HCT116 (cell line): Measurements from ENCODE around the gene INPP1. TPM values are rescaled to one million over a fixed set of nuclear protein-coding genes. Genes with fewer than 3 reads are reported as not detected.

Experiments used
- ATAC-seq: fragments of 200-7000 bp; cut with Tn5 transposase; 2 replicates; pipeline ENCODE4 v1.9.1; 2020; ENCODE audit warnings: mild to moderate bottlenecking, moderate library complexity
- BruUV-seq: library from RNA; stranded (reverse); fragments of 400-500 nt; replicated peaks from 2 replicates; lab custom pipeline; 2021; lab: Mats Ljungman, UMichigan
- CTCF ChIA-PET: fragments of 300-600 bp; sonication (Branson Sonifier 250); formaldehyde crosslinking; loops from one replicate; lab custom pipeline; 2021; ENCODE audit warnings: antibody characterized with exemption; lab: Charles Lee
- POLR2A ChIA-PET: fragments of 300-600, 350-600 bp; sonication (Branson Sonifier 250); formaldehyde crosslinking; loops from one replicate; lab custom pipeline; 2021; ENCODE audit warnings: antibody characterized with exemption; lab: Charles Lee
- RAD21 ChIA-PET, 2 experiments: fragments of 300-600 bp; sonication (Branson Sonifier 250); formaldehyde crosslinking; loops; one replicate each; lab custom pipeline; 2023; ENCODE audit warnings: low total read pairs in 2 of 2; ENCODE audit not compliant: uncharacterized antibody in 2 of 2, unreplicated experiment in 2 of 2, low non-redundant PET in 1 of 2; lab: Charles Lee
- DNase-seq: peaks from one replicate; pipeline ENCODE4 v3.0.0-alpha.2; 2010; ENCODE audit warnings: low read depth, low spot score
- H2AFZ ChIP-seq: fragments of 200-600 bp; shearing (Covaris generic), sonication (generic); 2 replicates; pipeline ENCODE4 v1.6.1; 2017; ENCODE audit warnings: low read depth, mixed run types, mixed read lengths, antibody characterized with exemption, low read length; ENCODE audit not compliant: poor library complexity, severe bottlenecking
- H3K27ac ChIP-seq: 2 replicates; pipeline ENCODE4 v1.5.1; 2012; ENCODE audit warnings: low read depth, low read length
- H3K27me3 ChIP-seq: fragments of 200-600 bp; sonication (generic); 2 replicates; pipeline ENCODE4 v1.6.1; 2016; ENCODE audit warnings: mixed run types, low read length, mixed read lengths; ENCODE audit not compliant: insufficient read depth
- H3K36me3 ChIP-seq, 2 experiments: fragments of 200-500 bp in 1 of 2; fragments of 200-600 bp in 1 of 2; sonication (Bioruptor generic) in 1 of 2; sonication (generic) in 1 of 2; 2 replicates each; pipeline versions ENCODE4 v1.5.1 to v1.6.1; 2014 to 2016; ENCODE audit warnings: low read length in 2 of 2, inconsistent platforms in 1 of 2, mixed read lengths in 1 of 2, mixed run types in 1 of 2; ENCODE audit not compliant: insufficient read depth in 2 of 2, control insufficient read depth in 1 of 2
- H3K4me1 ChIP-seq, 2 experiments: fragments of 200-600 bp in 1 of 2; sonication (generic) in 1 of 2; 2 replicates each; pipeline versions ENCODE4 v1.5.1 to v1.6.1; 2012 to 2017; ENCODE audit warnings: low read length in 2 of 2, inconsistent platforms in 1 of 2, mild to moderate bottlenecking in 1 of 2, mixed read lengths in 1 of 2, mixed run types in 1 of 2, moderate library complexity in 1 of 2; ENCODE audit not compliant: insufficient read depth in 2 of 2, control insufficient read depth in 1 of 2
- H3K4me2 ChIP-seq: fragments of 200-600 bp; sonication (generic); 2 replicates; pipeline ENCODE4 v1.6.1; 2017; ENCODE audit warnings: mixed run types, low read length, mixed read lengths
- H3K4me3 ChIP-seq, 2 experiments: fragments of 200-600 bp in 1 of 2; sonication (generic) in 1 of 2; replicated peaks in 1 of 2; 2 replicates each; pipeline ENCODE4 v1.5.1; 2011 to 2016; ENCODE audit warnings: low read length in 2 of 2, control low read depth in 1 of 2, low read depth in 1 of 2, mild to moderate bottlenecking in 1 of 2, mixed read lengths in 1 of 2, mixed run types in 1 of 2
- H3K79me2 ChIP-seq: fragments of 200-600 bp; sonication (generic); 2 replicates; pipeline ENCODE4 v1.6.1; 2017; ENCODE audit warnings: mild to moderate bottlenecking, mixed run types, low read length, moderate library complexity, mixed read lengths; ENCODE audit not compliant: insufficient read depth
- H3K9ac ChIP-seq: fragments of 200-600 bp; sonication (generic); 2 replicates; pipeline ENCODE4 v1.6.1; 2016; ENCODE audit warnings: low read length, mixed read lengths
- H3K9me2 ChIP-seq: fragments of 200-600 bp; sonication (generic), shearing (Covaris generic); 2 replicates; pipeline ENCODE4 v1.6.1; 2017; ENCODE audit warnings: mixed run types, mild to moderate bottlenecking, moderate library complexity; ENCODE audit not compliant: insufficient read depth
- H3K9me3 ChIP-seq, 2 experiments: fragments of 200-500 bp in 1 of 2; fragments of 200-600 bp in 1 of 2; sonication (Bioruptor generic) in 1 of 2; sonication (generic) in 1 of 2; 2 replicates each; pipeline ENCODE4 v1.6.1; 2014 to 2017; ENCODE audit warnings: low read length in 2 of 2, mixed read lengths in 2 of 2, inconsistent platforms in 1 of 2, low read depth in 1 of 2, mild to moderate bottlenecking in 1 of 2, mixed run types in 1 of 2, moderate library complexity in 1 of 2; ENCODE audit not compliant: control insufficient read depth in 1 of 2, insufficient read depth in 1 of 2
- H4K20me1 ChIP-seq: fragments of 200-600 bp; sonication (generic), shearing (Covaris generic); 2 replicates; pipeline ENCODE4 v1.6.1; 2017; ENCODE audit warnings: mixed run types, mild to moderate bottlenecking, moderate library complexity; ENCODE audit not compliant: insufficient read depth
- ATF3 ChIP-seq: IDR thresholded peaks from 2 replicates; pipeline ENCODE4 v1.6.1; 2012
- CTCF ChIP-seq, 3 experiments: fragments of 200-600 bp in 1 of 3; sonication (generic) in 1 of 3; IDR thresholded peaks in 2 of 3; conservative IDR thresholded peaks in 1 of 3; 2 replicates each; pipeline ENCODE4 v1.5.1; 2012 to 2017; ENCODE audit warnings: low read depth in 2 of 3, low read length in 2 of 3, antibody characterized with exemption in 1 of 3, borderline replicate concordance in 1 of 3, control low read depth in 1 of 3, mild to moderate bottlenecking in 1 of 3, mixed read lengths in 1 of 3, mixed run types in 1 of 3, moderate library complexity in 1 of 3; ENCODE audit not compliant: insufficient read depth in 1 of 3
- EGR1 ChIP-seq: IDR thresholded peaks from 2 replicates; pipeline ENCODE4 v1.6.1; 2012; ENCODE audit warnings: low read depth
- EZH2 ChIP-seq: fragments of 200-600 bp; sonication (generic); IDR thresholded peaks from 2 replicates; pipeline ENCODE4 v1.6.1; 2017; ENCODE audit warnings: antibody characterized with exemption, mixed run types
- EZH2phosphoT487 ChIP-seq: fragments of 200-600 bp; IDR thresholded peaks from 2 replicates; pipeline ENCODE4 v1.6.1; 2018; ENCODE audit warnings: antibody characterized with exemption, borderline replicate concordance
- MAX ChIP-seq: IDR thresholded peaks from 2 replicates; pipeline ENCODE4 v1.6.1; 2012
- POLR2A ChIP-seq: IDR thresholded peaks from 2 replicates; pipeline ENCODE4 v1.7.0; 2011; ENCODE audit warnings: borderline replicate concordance; ENCODE audit not compliant: insufficient read depth, insufficient read length; ENCODE audit errors: extremely low read depth
- RAD21 ChIP-seq: IDR thresholded peaks from 2 replicates; pipeline ENCODE4 v1.6.1; 2012; ENCODE audit warnings: low read depth, mild to moderate bottlenecking
- SIN3A ChIP-seq: IDR thresholded peaks from 2 replicates; pipeline ENCODE4 v1.6.1; 2012; ENCODE audit warnings: low read depth
- SRF ChIP-seq: IDR thresholded peaks from 2 replicates; pipeline ENCODE4 v1.6.1; 2012; ENCODE audit warnings: low read depth
- YY1 ChIP-seq: IDR thresholded peaks from 2 replicates; pipeline ENCODE4 v1.6.1; 2011; ENCODE audit warnings: low read length, low read depth, moderate library complexity, mild to moderate bottlenecking; ENCODE audit not compliant: insufficient replicate concordance; ENCODE audit errors: extremely low read depth
- ZBTB33 ChIP-seq: IDR thresholded peaks from 2 replicates; pipeline ENCODE4 v1.6.1; 2011; ENCODE audit warnings: mild to moderate bottlenecking, low read length, moderate library complexity; ENCODE audit not compliant: insufficient replicate concordance; ENCODE audit errors: extremely low read depth
- ZFX ChIP-seq: fragments of 450-650 bp; IDR thresholded peaks from 2 replicates; pipeline ENCODE4 v1.6.1; 2017
- ZNF274 ChIP-seq: fragments of 200-500 bp; sonication (Bioruptor generic); IDR thresholded peaks from 2 replicates; pipeline ENCODE4 v1.6.1; 2014; ENCODE audit warnings: mild to moderate bottlenecking, low read depth, low read length, inconsistent platforms
- intact Hi-C: fragments of 100-400 bp; cut with micrococcal nuclease; formaldehyde crosslinking; loops from 2 replicates; pipeline ENCODE4 v1.10.0; 2022
- total RNA-seq: library from RNA; stranded (reverse); gene quantifications from one replicate; pipeline ENCODE4 v1.2.1, GENCODE V29; 2021; ENCODE audit not compliant: unreplicated experiment

Gene INPP1
- total RNA-seq, 1 experiment from 2014 or later, result 19.6 TPM

GRCh38 chr2:190410166-190410565, 66.8 kb downstream of the INPP1 start:
- Histone ChIP-seq H3K27me3 (no peaks in the 10 kb centered on the region), H3K9me2 (no peaks in the 10 kb centered on the region), H2AFZ (no peak overlapping the region), H3K9ac (no peak overlapping the region), H3K9me3 (no peaks in the 10 kb centered on the region), H3K4me1 (peaks cover 3 to 19% of the 10 kb centered on the region in 2 experiments; a peak in 2 of 4 replicates), H4K20me1 (no peaks in the 10 kb centered on the region), H3K79me2 (no peaks in the 10 kb centered on the region), H3K27ac (no peak overlapping the region), H3K4me3 (no peak overlapping the region), H3K4me2 (no peak overlapping the region), H3K36me3 (no peaks in the 10 kb centered on the region)
- POLR2A ChIA-PET, result no interaction called here
- no peak for DNase-seq
- TF ChIP-seq EZH2phosphoT487, result no peak
- TF ChIP-seq MAX, result no peak
- TF ChIP-seq CTCF (IDR thresholded peaks at IDR 0.05 in 2 of 3, conservative IDR thresholded peaks at IDR 0.05 in 1 of 3; ENCODE audit: borderline replicate concordance in 1 of 3, insufficient read depth in 1 of 3, low read depth in 2 of 3, low read length in 2 of 3), result no peak
- TF ChIP-seq ZBTB33, result no peak
- no peak for TF ChIP-seq ATF3
- no peak for TF ChIP-seq YY1
- no peak for TF ChIP-seq ZFX
- no peak for TF ChIP-seq RAD21
- TF ChIP-seq ZNF274, result no peak
- no peak for TF ChIP-seq EGR1
- no peak for TF ChIP-seq EZH2
- TF ChIP-seq POLR2A, result no peak
- TF ChIP-seq SIN3A, result no peak
- no peak for TF ChIP-seq SRF
- intact Hi-C loops, result no loop called here
- CTCF ChIA-PET, result no interaction called here
- ATAC-seq, result no peak
- RAD21 ChIA-PET, result no interaction called here
- BruUV-seq, result no TSS peak
